Measurements from ENCODE around the gene ADAP1. TPM values are rescaled to one million over a fixed set of nuclear protein-coding genes. Genes with fewer than 3 reads are reported as not detected.
"Not testable (repeated sequence)": the region's sequence is repeated elsewhere in the genome, so short reads cannot be mapped to it uniquely, and the experiment has no call there.

Gene ADAP1
- total RNA-seq, 2 donors from 2014 or later = 4.2 to 7.7 TPM

- H3K36me3 ChIP-seq = peaks cover 20% of the 10 kb centered on the region
- H3K4me1 ChIP-seq = peaks cover 0 to 64% of the 10 kb centered on the region in 2 donors
- no peaks in the 10 kb centered on the region for H3K9me3 ChIP-seq
- peak overlapping the region; percentile 85 to 86 for H3K27ac ChIP-seq
- H3K27me3 ChIP-seq = no peaks in the 10 kb centered on the region
- no peak overlapping the region for H3K4me3 ChIP-seq
- TF ChIP-seq, protein P1, sequence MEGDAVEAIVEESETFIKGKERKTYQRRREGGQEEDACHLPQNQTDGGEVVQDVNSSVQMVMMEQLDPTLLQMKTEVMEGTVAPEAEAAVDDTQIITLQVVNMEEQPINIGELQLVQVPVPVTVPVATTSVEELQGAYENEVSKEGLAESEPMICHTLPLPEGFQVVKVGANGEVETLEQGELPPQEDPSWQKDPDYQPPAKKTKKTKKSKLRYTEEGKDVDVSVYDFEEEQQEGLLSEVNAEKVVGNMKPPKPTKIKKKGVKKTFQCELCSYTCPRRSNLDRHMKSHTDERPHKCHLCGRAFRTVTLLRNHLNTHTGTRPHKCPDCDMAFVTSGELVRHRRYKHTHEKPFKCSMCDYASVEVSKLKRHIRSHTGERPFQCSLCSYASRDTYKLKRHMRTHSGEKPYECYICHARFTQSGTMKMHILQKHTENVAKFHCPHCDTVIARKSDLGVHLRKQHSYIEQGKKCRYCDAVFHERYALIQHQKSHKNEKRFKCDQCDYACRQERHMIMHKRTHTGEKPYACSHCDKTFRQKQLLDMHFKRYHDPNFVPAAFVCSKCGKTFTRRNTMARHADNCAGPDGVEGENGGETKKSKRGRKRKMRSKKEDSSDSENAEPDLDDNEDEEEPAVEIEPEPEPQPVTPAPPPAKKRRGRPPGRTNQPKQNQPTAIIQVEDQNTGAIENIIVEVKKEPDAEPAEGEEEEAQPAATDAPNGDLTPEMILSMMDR (IDR thresholded peaks at IDR 0.05) = no peak
- DNase-seq (ENCODE audit: low spot score) = no peak
Measured at GRCh38 chr7:875051-875450, 79.4 kb downstream of the ADAP1 start.

GRCh38 chr7:874031-874749 is 80.3 kb downstream of the ADAP1 start:
- TF ChIP-seq, protein P1 (IDR thresholded peaks at IDR 0.05) = no peak
- H3K9me3 ChIP-seq = no peaks in the 10 kb centered on the region
- H3K27me3 ChIP-seq = no peaks in the 10 kb centered on the region
- peaks cover 28% of the 10 kb centered on the region for H3K36me3 ChIP-seq
- no peak for DNase-seq (ENCODE audit: low spot score)
- H3K27ac ChIP-seq = peak overlapping the region; percentile 57 to 71
- H3K4me3 ChIP-seq = no peak overlapping the region
- peaks cover 0 to 58% of the 10 kb centered on the region in 2 donors for H3K4me1 ChIP-seq

- Histone ChIP-seq H3K27ac (peak overlapping the region; percentile 57 to 71), H3K4me3 (no peak overlapping the region), H3K4me1 (peaks cover 0 to 51% of the 10 kb centered on the region in 2 donors), H3K9me3 (no peaks in the 10 kb centered on the region), H3K27me3 (no peaks in the 10 kb centered on the region), H3K36me3 (peaks cover 28% of the 10 kb centered on the region)
- TF ChIP-seq, protein P1 (IDR thresholded peaks at IDR 0.05) = peak; percentile 92 to 95
- peak; percentile 90 for DNase-seq (ENCODE audit: low spot score)
Measured at GRCh38 chr7:873367-874002, 81.0 kb downstream of the ADAP1 start.

- not testable (repeated sequence) for DNase-seq (ENCODE audit: low spot score); H3K9me3 ChIP-seq; H3K27me3 ChIP-seq; H3K4me3 ChIP-seq
- Histone ChIP-seq H3K4me1 (peaks cover 0 to 49% of the 10 kb centered on the region in 2 donors), H3K27ac (peak overlapping the region; percentile 57 to 71), H3K36me3 (peaks cover 35% of the 10 kb centered on the region)
Measured at GRCh38 chr7:872685-873084, 81.8 kb downstream of the ADAP1 start.

- Histone ChIP-seq H3K4me1 (peaks cover 0 to 53% of the 10 kb centered on the region in 2 donors), H3K9me3 (no peaks in the 10 kb centered on the region), H3K27me3 (no peaks in the 10 kb centered on the region), H3K27ac (peak overlapping the region; percentile 57 to 71), H3K36me3 (peaks cover 41% of the 10 kb centered on the region), H3K4me3 (no peak overlapping the region)
- no peak for DNase-seq (ENCODE audit: low spot score)
- TF ChIP-seq, protein P1 (IDR thresholded peaks at IDR 0.05) = no peak
Measured at GRCh38 chr7:871900-872537, 82.5 kb downstream of the ADAP1 start.

DNA sequence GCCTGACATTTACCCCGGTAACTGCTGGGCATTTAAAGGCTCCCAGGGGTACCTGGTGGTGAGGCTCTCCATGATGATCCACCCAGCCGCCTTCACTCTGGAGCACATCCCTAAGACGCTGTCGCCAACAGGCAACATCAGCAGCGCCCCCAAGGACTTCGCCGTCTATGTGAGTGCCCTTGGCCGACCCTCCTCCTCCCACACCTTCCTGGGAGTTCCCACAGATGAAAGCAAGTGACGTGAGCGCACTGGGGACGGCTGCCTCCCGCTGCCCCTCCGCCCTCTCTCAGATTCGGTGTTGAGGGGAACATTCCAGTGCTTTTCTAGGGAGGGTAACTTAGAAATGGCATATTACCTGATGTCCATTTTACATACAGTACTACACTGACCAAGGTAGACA is 85.1 kb downstream of the ADAP1 start:
- H3K9me3 ChIP-seq = no peaks in the 10 kb centered on the region
- no peak for DNase-seq (ENCODE audit: low spot score)
- H3K4me1 ChIP-seq = peaks cover 0 to 43% of the 10 kb centered on the region in 2 donors
- TF ChIP-seq, protein P1 (IDR thresholded peaks at IDR 0.05) = no peak
- no peak overlapping the region for H3K4me3 ChIP-seq
- peaks cover 60% of the 10 kb centered on the region for H3K36me3 ChIP-seq
- no peaks in the 10 kb centered on the region for H3K27me3 ChIP-seq
- peak overlapping the region; percentile 70 to 74 for H3K27ac ChIP-seq

Measured in right atrium auricular region (tissue), 2 donors.